ENCODE data around the gene TEX26. TPM values are rescaled to one million over a fixed set of nuclear protein-coding genes. Genes with fewer than 3 reads are reported as not detected.

The TEX26 gene
- total and polyA plus RNA-seq, 7 experiments from 2014 or later: not detected

GRCh38 chr13:31014456-31014855 is 82.0 kb downstream of the TEX26 start:
- no peak overlapping the region for H3K4me3 ChIP-seq (ENCODE audit: low read length)
- H3K27me3 Mint-ChIP-seq: peaks cover 21 to 64% (median 27%) of the 10 kb centered on the region in 5 donors
- peaks cover 0 to 3% (median 0%) of the 10 kb centered on the region in 5 donors for H3K36me3 Mint-ChIP-seq
- H3K27me3 ChIP-seq (ENCODE audit: control insufficient read depth in 2 of 2, insufficient read depth in 2 of 2, low read length in 2 of 2): no peaks in the 10 kb centered on the region
- no peak overlapping the region for H3K27ac Mint-ChIP-seq
- intact Hi-C loops (cut with micrococcal nuclease): no loop called here
- ATAC-seq: no peak
- ChIA-PET CTCF (no interaction called here), POLR2A (no interaction called here)
- peaks cover 0 to 3% (median 0%) of the 10 kb centered on the region in 3 experiments for H3K9me3 ChIP-seq (ENCODE audit: control insufficient read depth in 2 of 3, low read length in 3 of 3)
- H3K27ac ChIP-seq (ENCODE audit: low read depth, low read length): no peak overlapping the region
- no peak overlapping the region for H3K4me3 Mint-ChIP-seq
- no peaks in the 10 kb centered on the region for H3K36me3 ChIP-seq (ENCODE audit: control insufficient read depth in 2 of 3, insufficient read depth in 3 of 3, low read length in 3 of 3)
- DNase-seq: no peak
- no peaks in the 10 kb centered on the region for H3K4me1 ChIP-seq (ENCODE audit: control insufficient read depth in 2 of 2, insufficient read depth in 2 of 2, low read length in 2 of 2)
- no peaks in the 10 kb centered on the region for H3K9me3 Mint-ChIP-seq
- no peaks in the 10 kb centered on the region for H3K4me1 Mint-ChIP-seq

- H3K27me3 Mint-ChIP-seq: peaks cover 22 to 59% (median 23%) of the 10 kb centered on the region in 5 donors
- ChIA-PET CTCF (no interaction called here), POLR2A (no interaction called here)
- Histone ChIP-seq H3K27ac (ENCODE audit: low read depth, low read length) (no peak overlapping the region), H3K27me3 (ENCODE audit: control insufficient read depth in 2 of 2, insufficient read depth in 2 of 2, low read length in 2 of 2) (no peaks in the 10 kb centered on the region), H3K9me3 (ENCODE audit: control insufficient read depth in 2 of 3, low read length in 3 of 3) (peaks cover 0 to 3% (median 0%) of the 10 kb centered on the region in 3 experiments), H3K4me3 (ENCODE audit: low read length) (no peak overlapping the region), H3K36me3 (ENCODE audit: control insufficient read depth in 2 of 3, insufficient read depth in 3 of 3, low read length in 3 of 3) (no peaks in the 10 kb centered on the region), H3K4me1 (ENCODE audit: control insufficient read depth in 2 of 2, insufficient read depth in 2 of 2, low read length in 2 of 2) (no peaks in the 10 kb centered on the region)
- no peaks in the 10 kb centered on the region for H3K4me1 Mint-ChIP-seq
- no peak overlapping the region for H3K4me3 Mint-ChIP-seq
- ATAC-seq (no peak), DNase-seq (no peak)
- H3K27ac Mint-ChIP-seq: no peak overlapping the region
- H3K9me3 Mint-ChIP-seq: no peaks in the 10 kb centered on the region
- H3K36me3 Mint-ChIP-seq: peaks cover 0 to 3% (median 0%) of the 10 kb centered on the region in 5 donors
- intact Hi-C loops (cut with micrococcal nuclease): no loop called here
Measured at GRCh38 chr13:31015199-31015598, 82.7 kb downstream of the TEX26 start.

GRCh38 chr13:31016342-31017325 is 84.2 kb downstream of the TEX26 start:
- Histone ChIP-seq H3K9me3 (ENCODE audit: control insufficient read depth in 2 of 3, low read length in 3 of 3) (peaks cover 0 to 3% (median 0%) of the 10 kb centered on the region in 3 experiments), H3K27ac (ENCODE audit: low read depth, low read length) (no peak overlapping the region), H3K4me3 (ENCODE audit: low read length) (no peak overlapping the region), H3K36me3 (ENCODE audit: control insufficient read depth in 2 of 3, insufficient read depth in 3 of 3, low read length in 3 of 3) (no peaks in the 10 kb centered on the region), H3K4me1 (ENCODE audit: control insufficient read depth in 2 of 2, insufficient read depth in 2 of 2, low read length in 2 of 2) (no peaks in the 10 kb centered on the region), H3K27me3 (ENCODE audit: control insufficient read depth in 2 of 2, insufficient read depth in 2 of 2, low read length in 2 of 2) (no peaks in the 10 kb centered on the region)
- H3K4me1 Mint-ChIP-seq: no peaks in the 10 kb centered on the region
- H3K36me3 Mint-ChIP-seq: peaks cover 0 to 3% (median 0%) of the 10 kb centered on the region in 5 donors
- ChIA-PET CTCF (interaction anchor here (0.8 kb wide), 1 partner anchor 28 kb away, joined by 3 read pairs; no protein-coding TSS in a partner anchor), POLR2A (no interaction called here)
- H3K27ac Mint-ChIP-seq: no peak overlapping the region
- DNase-seq (no peak), ATAC-seq (no peak)
- intact Hi-C loops (cut with micrococcal nuclease): no loop called here
- H3K9me3 Mint-ChIP-seq: no peaks in the 10 kb centered on the region
- peaks cover 15 to 65% (median 33%) of the 10 kb centered on the region in 5 donors for H3K27me3 Mint-ChIP-seq
- H3K4me3 Mint-ChIP-seq: no peak overlapping the region

- Mint-ChIP-seq H3K4me3 (no peak overlapping the region), H3K27ac (no peak overlapping the region), H3K36me3 (peaks cover 0 to 3% (median 0%) of the 10 kb centered on the region in 5 donors), H3K9me3 (no peaks in the 10 kb centered on the region), H3K27me3 (peaks cover 21 to 74% (median 35%) of the 10 kb centered on the region in 5 donors), H3K4me1 (no peaks in the 10 kb centered on the region)
- no peaks in the 10 kb centered on the region for H3K4me1 ChIP-seq (ENCODE audit: control insufficient read depth in 2 of 2, insufficient read depth in 2 of 2, low read length in 2 of 2)
- DNase-seq (no peak), ATAC-seq (no peak)
- H3K27me3 ChIP-seq (ENCODE audit: control insufficient read depth in 2 of 2, insufficient read depth in 2 of 2, low read length in 2 of 2): no peaks in the 10 kb centered on the region
- intact Hi-C loops (cut with micrococcal nuclease): no loop called here
- ChIA-PET POLR2A (no interaction called here), CTCF (no interaction called here)
- no peaks in the 10 kb centered on the region for H3K36me3 ChIP-seq (ENCODE audit: control insufficient read depth in 2 of 3, insufficient read depth in 3 of 3, low read length in 3 of 3)
- no peak overlapping the region for H3K27ac ChIP-seq (ENCODE audit: low read depth, low read length)
- H3K9me3 ChIP-seq (ENCODE audit: control insufficient read depth in 2 of 3, low read length in 3 of 3): peaks cover 0 to 3% (median 0%) of the 10 kb centered on the region in 3 experiments
- H3K4me3 ChIP-seq (ENCODE audit: low read length): no peak overlapping the region
Measured at GRCh38 chr13:31018511-31018910, 86.1 kb downstream of the TEX26 start.

DNA sequence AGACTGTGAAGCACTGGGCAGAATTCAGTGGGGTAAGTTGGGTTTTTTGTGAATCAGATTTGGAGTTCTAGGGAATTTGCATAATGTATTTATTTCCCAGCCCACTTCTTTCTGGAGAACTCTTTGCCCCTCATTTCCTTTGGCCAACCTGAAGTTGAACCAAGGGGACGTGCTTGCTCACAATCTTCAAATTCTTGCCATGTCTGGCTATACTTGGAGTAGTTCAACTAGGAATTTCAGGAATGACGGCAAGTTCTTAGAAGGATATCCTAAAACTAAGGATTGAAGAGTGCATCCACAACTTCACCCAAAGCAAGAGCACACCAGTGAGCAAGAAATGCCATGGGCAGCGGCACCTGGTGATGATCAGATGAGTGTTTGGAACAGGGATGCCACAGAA is 88.5 kb downstream of the TEX26 start:
- peaks cover 21 to 57% (median 30%) of the 10 kb centered on the region in 5 donors for H3K27me3 Mint-ChIP-seq

GRCh38 chr13:31022288-31022895 is 89.9 kb downstream of the TEX26 start:
- H3K27me3 ChIP-seq (ENCODE audit: control insufficient read depth in 2 of 2, insufficient read depth in 2 of 2, low read length in 2 of 2): no peaks in the 10 kb centered on the region
- H3K9me3 Mint-ChIP-seq: no peaks in the 10 kb centered on the region
- intact Hi-C loops (cut with micrococcal nuclease): no loop called here
- no peaks in the 10 kb centered on the region for H3K36me3 Mint-ChIP-seq
- H3K36me3 ChIP-seq (ENCODE audit: control insufficient read depth in 2 of 3, insufficient read depth in 3 of 3, low read length in 3 of 3): no peaks in the 10 kb centered on the region
- no peak overlapping the region for H3K4me3 Mint-ChIP-seq
- no peaks in the 10 kb centered on the region for H3K4me1 Mint-ChIP-seq
- CTCF ChIA-PET: no interaction called here
- no peaks in the 10 kb centered on the region for H3K4me1 ChIP-seq (ENCODE audit: control insufficient read depth in 2 of 2, insufficient read depth in 2 of 2, low read length in 2 of 2)
- ATAC-seq (no peak), DNase-seq (no peak)
- H3K27ac ChIP-seq (ENCODE audit: low read depth, low read length): no peak overlapping the region
- POLR2A ChIA-PET: no interaction called here
- H3K27me3 Mint-ChIP-seq: peaks cover 15 to 48% (median 25%) of the 10 kb centered on the region in 5 donors
- peaks cover 0 to 3% (median 0%) of the 10 kb centered on the region in 3 experiments for H3K9me3 ChIP-seq (ENCODE audit: control insufficient read depth in 2 of 3, low read length in 3 of 3)
- no peak overlapping the region for H3K4me3 ChIP-seq (ENCODE audit: low read length)
- H3K27ac Mint-ChIP-seq: no peak overlapping the region

More for the DNA sequence above, 88.5 kb downstream of the TEX26 start:
- Histone ChIP-seq H3K4me1 (ENCODE audit: control insufficient read depth in 2 of 2, insufficient read depth in 2 of 2, low read length in 2 of 2) (no peaks in the 10 kb centered on the region), H3K27me3 (ENCODE audit: control insufficient read depth in 2 of 2, insufficient read depth in 2 of 2, low read length in 2 of 2) (no peaks in the 10 kb centered on the region), H3K27ac (ENCODE audit: low read depth, low read length) (no peak overlapping the region), H3K9me3 (ENCODE audit: control insufficient read depth in 2 of 3, low read length in 3 of 3) (peaks cover 0 to 3% (median 0%) of the 10 kb centered on the region in 3 experiments), H3K36me3 (ENCODE audit: control insufficient read depth in 2 of 3, insufficient read depth in 3 of 3, low read length in 3 of 3) (no peaks in the 10 kb centered on the region), H3K4me3 (ENCODE audit: low read length) (no peak overlapping the region)
- no peak for ATAC-seq
- H3K4me1 Mint-ChIP-seq: no peaks in the 10 kb centered on the region
- no peaks in the 10 kb centered on the region for H3K9me3 Mint-ChIP-seq
- H3K27ac Mint-ChIP-seq: no peak overlapping the region
- POLR2A ChIA-PET: no interaction called here
- intact Hi-C loops (cut with micrococcal nuclease): no loop called here
- DNase-seq: no peak
- H3K36me3 Mint-ChIP-seq: peaks cover 0 to 3% (median 0%) of the 10 kb centered on the region in 5 donors
- no peak overlapping the region for H3K4me3 Mint-ChIP-seq
- CTCF ChIA-PET: no interaction called here
